Measurements from ENCODE around the gene CD83.

DNA sequence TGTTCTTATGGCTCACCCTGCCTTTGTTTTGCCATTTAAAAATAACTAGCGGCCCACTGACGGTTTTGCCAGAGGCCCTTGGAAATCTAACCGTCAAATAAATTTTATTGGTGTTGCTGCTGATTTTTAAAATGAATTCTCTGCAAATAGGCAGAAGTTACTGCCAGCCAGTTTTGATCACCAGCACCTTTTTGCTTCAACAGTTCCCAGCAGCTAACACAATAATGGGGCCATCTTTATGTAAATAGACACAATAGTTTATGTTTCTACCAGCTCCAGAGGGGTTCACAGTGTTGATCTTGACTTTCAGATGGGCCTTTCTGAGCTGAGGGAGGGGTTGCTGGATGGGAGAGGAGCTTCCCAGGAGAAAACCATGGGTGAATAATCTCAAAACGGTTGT, 11.2 kb downstream of the CD83 start:
- TF ChIP-seq, protein P1, sequence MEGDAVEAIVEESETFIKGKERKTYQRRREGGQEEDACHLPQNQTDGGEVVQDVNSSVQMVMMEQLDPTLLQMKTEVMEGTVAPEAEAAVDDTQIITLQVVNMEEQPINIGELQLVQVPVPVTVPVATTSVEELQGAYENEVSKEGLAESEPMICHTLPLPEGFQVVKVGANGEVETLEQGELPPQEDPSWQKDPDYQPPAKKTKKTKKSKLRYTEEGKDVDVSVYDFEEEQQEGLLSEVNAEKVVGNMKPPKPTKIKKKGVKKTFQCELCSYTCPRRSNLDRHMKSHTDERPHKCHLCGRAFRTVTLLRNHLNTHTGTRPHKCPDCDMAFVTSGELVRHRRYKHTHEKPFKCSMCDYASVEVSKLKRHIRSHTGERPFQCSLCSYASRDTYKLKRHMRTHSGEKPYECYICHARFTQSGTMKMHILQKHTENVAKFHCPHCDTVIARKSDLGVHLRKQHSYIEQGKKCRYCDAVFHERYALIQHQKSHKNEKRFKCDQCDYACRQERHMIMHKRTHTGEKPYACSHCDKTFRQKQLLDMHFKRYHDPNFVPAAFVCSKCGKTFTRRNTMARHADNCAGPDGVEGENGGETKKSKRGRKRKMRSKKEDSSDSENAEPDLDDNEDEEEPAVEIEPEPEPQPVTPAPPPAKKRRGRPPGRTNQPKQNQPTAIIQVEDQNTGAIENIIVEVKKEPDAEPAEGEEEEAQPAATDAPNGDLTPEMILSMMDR (IDR thresholded peaks at IDR 0.05; ENCODE audit: low read depth, low read length, missing input control) = no peak
- no peak for TF ChIP-seq RAD21 (IDR thresholded peaks at IDR 0.05)
- no peak for TF ChIP-seq NR2F2 (IDR thresholded peaks at IDR 0.05)

All from liver (tissue), 3 donors.